Body of pancreas (tissue), 4 donors: ENCODE results near the gene SVEP1. TPM values are rescaled to one million over a fixed set of nuclear protein-coding genes. Genes with fewer than 3 reads are reported as not detected.

Experiments
- ATAC-seq: fragments of 150-250 bp; one replicate; pipeline ENCODE4 v1.9.1; 2016
- DNase-seq, 4 donors: peaks; one replicate each; pipeline ENCODE4 v3.0.0-alpha.2; 2019
- H3K27ac ChIP-seq, 4 donors: fragments of 200-600 bp; sonication (generic); 1 replicate in 3 of 4; 2 replicates in 1 of 4; pipeline versions ENCODE4 v1.5.1 to v1.6.1; 2016 to 2019; ENCODE audit warnings: mild to moderate bottlenecking in 1 of 4, mixed read lengths in 1 of 4, moderate library complexity in 1 of 4
- H3K27me3 ChIP-seq, 2 donors: fragments of 200-600 bp; sonication (generic); one replicate each; pipeline ENCODE4 v1.6.0; 2016; ENCODE audit warnings: mild to moderate bottlenecking in 1 of 2
- H3K36me3 ChIP-seq, 2 donors: fragments of 200-600 bp; sonication (generic); replicated peaks in 1 of 2; 2 replicates each; pipeline ENCODE4 v1.5.1; 2016; ENCODE audit warnings: low read depth in 2 of 2; ENCODE audit not compliant: insufficient read depth in 1 of 2
- H3K4me1 ChIP-seq: fragments of 200-600 bp; sonication (generic); one replicate; pipeline ENCODE4 v1.6.0; 2016
- H3K4me3 ChIP-seq, 2 donors: fragments of 200-600 bp; sonication (generic); 1 replicate in 1 of 2; 2 replicates in 1 of 2; pipeline ENCODE4 v1.5.1; 2016 to 2019
- H3K9me3 ChIP-seq, 3 donors: fragments of 200-600 bp; sonication (generic); 1 replicate in 2 of 3; 2 replicates in 1 of 3; pipeline ENCODE4 v1.5.1; 2016
- POLR2A ChIP-seq, 3 donors: fragments of 450-650 bp; IDR thresholded peaks; one replicate each; pipeline ENCODE4 v1.6.1; 2016; ENCODE audit warnings: antibody characterized with exemption in 3 of 3, mild to moderate bottlenecking in 2 of 3
- WGBS, 2 donors: methylation state at CpG; one replicate each; pipeline ENCODE4 v1.1.5; 2017; 5-methylcytosine and 5-hydroxymethylcytosine counted together
- intact Hi-C: fragments of 100-400 bp; cut with DNase I; formaldehyde crosslinking; loops from one replicate; pipeline ENCODE4 v1.15.1; 2023
- total RNA-seq, 2 donors: library from RNA; depleted of rRNA; stranded (reverse); fragments of >200 nt; gene quantifications; one replicate each; pipeline ENCODE4 v1.1.0, GENCODE V29; 2016
- TF ChIP-seq, protein P1 (sequence below), 7 experiments: fragments of 450-650 bp in 4 of 7; fragments of 200-600 bp in 3 of 7; sonication (generic) in 3 of 7; IDR thresholded peaks; one replicate each; pipeline ENCODE4 v1.5.1; 2016 to 2019; ENCODE audit warnings: antibody characterized with exemption in 7 of 7

Gene SVEP1
- total RNA-seq, 2 donors from 2014 or later: 23.7 to 34.0 TPM

GRCh38 chr9:110391826-110392485, 187.6 kb downstream of the SVEP1 start:
- TF ChIP-seq, protein P1, sequence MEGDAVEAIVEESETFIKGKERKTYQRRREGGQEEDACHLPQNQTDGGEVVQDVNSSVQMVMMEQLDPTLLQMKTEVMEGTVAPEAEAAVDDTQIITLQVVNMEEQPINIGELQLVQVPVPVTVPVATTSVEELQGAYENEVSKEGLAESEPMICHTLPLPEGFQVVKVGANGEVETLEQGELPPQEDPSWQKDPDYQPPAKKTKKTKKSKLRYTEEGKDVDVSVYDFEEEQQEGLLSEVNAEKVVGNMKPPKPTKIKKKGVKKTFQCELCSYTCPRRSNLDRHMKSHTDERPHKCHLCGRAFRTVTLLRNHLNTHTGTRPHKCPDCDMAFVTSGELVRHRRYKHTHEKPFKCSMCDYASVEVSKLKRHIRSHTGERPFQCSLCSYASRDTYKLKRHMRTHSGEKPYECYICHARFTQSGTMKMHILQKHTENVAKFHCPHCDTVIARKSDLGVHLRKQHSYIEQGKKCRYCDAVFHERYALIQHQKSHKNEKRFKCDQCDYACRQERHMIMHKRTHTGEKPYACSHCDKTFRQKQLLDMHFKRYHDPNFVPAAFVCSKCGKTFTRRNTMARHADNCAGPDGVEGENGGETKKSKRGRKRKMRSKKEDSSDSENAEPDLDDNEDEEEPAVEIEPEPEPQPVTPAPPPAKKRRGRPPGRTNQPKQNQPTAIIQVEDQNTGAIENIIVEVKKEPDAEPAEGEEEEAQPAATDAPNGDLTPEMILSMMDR (IDR thresholded peaks at IDR 0.05): no peak
- TF ChIP-seq POLR2A (IDR thresholded peaks at IDR 0.05): no peak
- H3K36me3 ChIP-seq: no peaks in the 10 kb centered on the region
- 58 to 64% methylated on average over 2 of the region's 2 CpGs for WGBS, 2 donors
- H3K4me1 ChIP-seq: peaks cover 7% of the 10 kb centered on the region
- H3K9me3 ChIP-seq: no peaks in the 10 kb centered on the region
- intact Hi-C loops: no loop called here
- H3K27me3 ChIP-seq: no peaks in the 10 kb centered on the region
- ATAC-seq: no peak
- DNase-seq: no peak
- H3K27ac ChIP-seq: no peak overlapping the region
- H3K4me3 ChIP-seq: no peak overlapping the region

DNA sequence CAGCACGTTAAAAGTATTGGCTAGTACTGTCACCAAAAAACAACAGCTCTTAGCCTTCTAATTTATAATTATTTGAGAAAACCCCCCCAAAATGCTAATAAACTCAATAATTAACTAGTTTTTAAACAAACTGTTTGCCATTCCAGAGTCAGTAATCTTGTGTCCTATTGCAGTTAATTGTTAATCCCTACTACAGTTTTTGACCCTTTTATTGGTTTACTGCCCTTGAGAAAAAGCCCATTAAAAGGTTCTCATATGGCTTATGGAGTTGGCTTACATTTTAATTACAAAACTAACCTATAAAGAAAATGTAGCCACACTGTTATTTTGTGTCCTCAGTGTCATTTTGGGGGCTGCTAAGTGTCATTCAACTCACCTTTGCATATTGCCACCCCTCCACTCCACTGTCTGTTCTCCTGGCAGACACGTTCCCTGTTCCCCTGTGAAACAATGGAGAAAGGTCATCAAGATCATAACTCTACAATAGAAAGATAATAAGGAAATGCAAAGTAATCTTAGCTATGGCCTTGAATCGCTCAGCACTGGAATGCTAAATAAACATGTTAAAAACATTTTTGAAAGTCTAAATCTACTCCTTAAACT, 190.3 kb downstream of the SVEP1 start:
- WGBS, 2 donors: 27 to 31% methylated on average over 3 of the region's 3 CpGs
- intact Hi-C loops: no loop called here
- Histone ChIP-seq H3K27me3 (no peaks in the 10 kb centered on the region), H3K36me3 (no peaks in the 10 kb centered on the region), H3K9me3 (no peaks in the 10 kb centered on the region), H3K4me3 (no peak overlapping the region), H3K27ac (no peak overlapping the region), H3K4me1 (peaks cover 7% of the 10 kb centered on the region)
- ATAC-seq: no peak
- no peak for TF ChIP-seq POLR2A (IDR thresholded peaks at IDR 0.05)
- TF ChIP-seq, protein P1 (IDR thresholded peaks at IDR 0.05): no peak
- no peak for DNase-seq

- Histone ChIP-seq H3K4me1 (no peaks in the 10 kb centered on the region), H3K9me3 (no peaks in the 10 kb centered on the region), H3K27ac (no peak overlapping the region), H3K27me3 (no peaks in the 10 kb centered on the region), H3K36me3 (no peaks in the 10 kb centered on the region), H3K4me3 (no peak overlapping the region)
- 92 to 100% methylated on average over 1 to 5 of the region's 6 CpGs for WGBS, 2 donors
- DNase-seq (no peak), ATAC-seq (no peak)
- TF ChIP-seq POLR2A (IDR thresholded peaks at IDR 0.05): no peak
- TF ChIP-seq, protein P1 (IDR thresholded peaks at IDR 0.05): no peak
- intact Hi-C loops: no loop called here
Measured at GRCh38 chr9:110383491-110383890, 196.1 kb downstream of the SVEP1 start.

- DNase-seq: no peak
- no peaks in the 10 kb centered on the region for H3K9me3 ChIP-seq
- no peaks in the 10 kb centered on the region for H3K36me3 ChIP-seq
- intact Hi-C loops: no loop called here
- TF ChIP-seq, protein P1 (IDR thresholded peaks at IDR 0.05): no peak
- no peak for TF ChIP-seq POLR2A (IDR thresholded peaks at IDR 0.05)
- H3K27me3 ChIP-seq: no peaks in the 10 kb centered on the region
- no peak overlapping the region for H3K27ac ChIP-seq
- WGBS, 2 donors: 59 to 61% methylated on average over 4 of the region's 4 CpGs
- no peak overlapping the region for H3K4me3 ChIP-seq
- no peak for ATAC-seq
- H3K4me1 ChIP-seq: no peaks in the 10 kb centered on the region
Measured at GRCh38 chr9:110382731-110383130, 196.8 kb downstream of the SVEP1 start.
